HG03159 (cell line): ENCODE measurements around the gene MED23.

Source experiments
- ATAC-seq: cut with Tn5 transposase; IDR thresholded peaks from one replicate; pipeline ENCODE4 v1.9.1; 2021; ENCODE audit warnings: mild to moderate bottlenecking, moderate library complexity; ENCODE audit not compliant: unreplicated experiment

The MED23 gene

GRCh38 chr6:131627724-131628682, at the start of gene MED23:
TSS of gene MED23 (minus strand) at chr6:131628242. CDS start at chr6:131628049, 193 bp downstream.
- ATAC-seq = peak; percentile 98

GRCh38 chr6:131673184-131673583, 45.1 kb upstream of the MED23 start:
- ATAC-seq = no peak

DNA sequence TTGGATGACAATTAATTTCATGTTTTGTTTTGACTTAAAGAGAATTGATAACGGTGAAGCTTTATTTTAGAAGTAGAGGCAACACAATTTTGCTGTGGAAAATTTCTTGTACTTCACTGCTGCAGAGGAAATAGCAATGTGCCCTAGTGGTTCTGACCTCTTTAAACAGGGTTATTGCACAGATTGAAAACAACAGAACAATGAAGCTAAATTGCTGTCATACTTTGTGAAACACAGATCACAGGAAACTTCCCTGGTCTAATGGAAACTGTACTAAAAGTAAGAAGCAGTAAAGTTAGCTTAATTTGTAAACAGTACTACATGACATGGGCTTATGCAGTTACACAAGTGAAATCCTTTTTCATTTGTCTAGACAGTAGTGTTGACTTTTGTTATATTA, 41.8 kb upstream of the MED23 start:
- ATAC-seq = no peak

GRCh38 chr6:131663578-131664165, 35.6 kb upstream of the MED23 start:
- ATAC-seq = no peak

- no peak for ATAC-seq
These were observed 32.2 kb upstream of the MED23 start for GRCh38 chr6:131660195-131660594.

GRCh38 chr6:131658287-131658686, 30.2 kb upstream of the MED23 start:
- ATAC-seq = no peak

GRCh38 chr6:131657630-131658111, 29.6 kb upstream of the MED23 start:
- no peak for ATAC-seq

DNA sequence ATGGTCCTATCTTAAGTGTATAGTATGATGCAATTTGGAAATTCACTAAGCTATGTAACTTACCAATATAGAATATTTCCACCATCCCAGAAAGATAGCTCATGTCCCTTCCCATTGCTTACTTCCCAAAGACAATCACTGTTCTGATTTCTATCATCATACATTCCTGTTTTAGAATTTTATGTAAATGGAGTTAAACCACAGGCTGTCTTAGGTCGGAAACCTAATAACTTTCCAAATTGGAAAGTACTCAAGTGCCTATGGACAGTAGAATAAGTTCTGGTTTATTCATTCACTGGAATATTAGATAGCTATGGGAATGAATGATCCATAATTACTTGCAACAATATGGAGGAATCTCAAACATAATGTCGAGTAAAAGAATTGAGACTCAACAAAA, 29.2 kb upstream of the MED23 start:
- ATAC-seq = no peak

DNA sequence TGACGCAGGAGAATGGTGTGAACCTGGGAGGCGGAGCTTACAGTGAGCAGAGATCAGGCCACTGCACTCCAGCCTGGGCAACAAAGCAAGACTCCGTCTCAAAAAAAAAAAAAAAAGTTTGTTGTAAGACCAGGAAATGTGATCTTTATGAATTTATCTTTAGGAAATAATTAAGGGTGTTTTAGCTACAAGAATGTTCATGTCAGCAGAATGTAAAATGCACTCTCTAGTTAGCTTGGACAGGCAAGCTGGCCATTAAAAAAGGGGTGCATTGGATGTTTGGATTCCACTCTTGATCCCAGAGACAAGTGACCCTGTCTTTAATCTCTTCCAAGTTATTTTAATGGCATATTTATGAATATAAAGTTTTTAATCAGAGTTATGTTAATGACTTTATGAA, 28.6 kb upstream of the MED23 start:
- no peak for ATAC-seq

DNA sequence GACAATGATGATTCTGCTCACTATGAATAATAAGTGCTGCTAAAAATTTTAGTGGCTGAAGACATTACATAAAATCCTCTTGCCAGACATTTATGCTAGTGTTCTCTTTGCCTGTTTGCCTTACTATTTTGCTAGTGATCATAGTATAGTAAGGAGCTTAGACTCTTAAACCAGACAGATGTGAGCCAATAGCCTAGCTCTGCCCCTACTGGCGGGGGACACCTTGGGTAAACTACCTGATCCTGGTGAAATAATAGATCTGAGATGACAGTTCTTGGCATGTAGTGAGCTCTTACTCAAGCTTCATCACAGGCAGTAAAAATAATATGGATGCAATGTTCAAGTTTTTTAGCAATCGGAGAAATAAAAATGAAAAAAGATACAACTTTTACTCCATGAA, 27.9 kb upstream of the MED23 start:
- no peak for ATAC-seq

- no peak for ATAC-seq
These were observed 27.3 kb upstream of the MED23 start for GRCh38 chr6:131655387-131655786.

DNA sequence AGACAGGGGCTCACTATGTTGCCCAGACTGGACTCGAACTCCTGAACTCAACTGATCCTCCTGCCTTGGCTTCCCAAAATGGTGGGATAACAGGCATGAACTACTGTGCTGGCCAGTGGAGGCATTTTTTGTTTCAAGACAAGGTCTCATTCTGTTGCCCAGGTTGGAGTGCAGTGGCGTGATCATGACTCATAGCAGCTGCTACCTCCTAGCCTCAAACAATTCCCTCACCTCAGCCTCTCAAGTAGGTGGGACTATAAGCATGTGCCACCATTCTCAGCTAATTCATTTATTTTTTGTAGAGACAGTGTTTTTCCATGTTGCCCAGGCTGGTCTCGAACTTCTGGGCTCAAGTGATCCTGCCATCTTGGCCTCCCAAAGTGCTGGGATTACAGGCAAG, 26.3 kb upstream of the MED23 start:
- no peak for ATAC-seq

- no peak for ATAC-seq
These were observed 24.4 kb upstream of the MED23 start for GRCh38 chr6:131652472-131652871.

- ATAC-seq = no peak
These were observed 23.7 kb upstream of the MED23 start for GRCh38 chr6:131651782-131652181.

GRCh38 chr6:131646249-131646670, 18.2 kb upstream of the MED23 start:
- ATAC-seq = no peak

GRCh38 chr6:131645846-131646245, 17.8 kb upstream of the MED23 start:
- no peak for ATAC-seq

- ATAC-seq = no peak
These were observed 16.9 kb upstream of the MED23 start for GRCh38 chr6:131644921-131645320.

DNA sequence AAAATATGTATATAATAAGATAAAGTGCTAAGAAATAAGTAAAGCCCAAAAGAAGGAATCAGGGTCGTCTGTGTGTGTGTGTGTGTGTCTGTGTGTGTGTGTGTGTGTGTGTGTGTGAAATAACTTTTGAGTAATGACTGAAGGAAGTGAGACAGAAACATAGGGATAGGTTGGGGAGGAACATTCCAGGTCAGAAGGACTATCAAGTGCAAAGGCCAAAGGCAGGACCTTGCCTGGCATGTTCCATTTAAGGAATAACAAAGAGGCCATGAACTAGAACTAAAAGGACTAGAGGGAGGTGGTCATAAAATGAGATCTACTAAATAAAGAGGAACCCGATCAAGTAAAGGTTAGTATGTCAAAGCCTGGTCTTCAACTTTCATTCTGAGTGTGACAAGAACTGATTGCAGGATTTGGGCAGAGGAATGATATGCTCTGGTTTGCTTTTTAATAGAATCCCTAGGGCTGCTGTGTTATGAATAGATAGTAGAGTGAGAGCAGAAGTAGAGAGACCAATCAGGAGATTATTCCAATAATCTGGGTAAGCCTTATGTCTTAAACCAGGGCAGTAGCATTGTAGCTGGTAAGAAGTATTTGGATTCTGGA, 15.9 kb upstream of the MED23 start:
- no peak for ATAC-seq

GRCh38 chr6:131642987-131643611, 15.1 kb upstream of the MED23 start:
- no peak for ATAC-seq

DNA sequence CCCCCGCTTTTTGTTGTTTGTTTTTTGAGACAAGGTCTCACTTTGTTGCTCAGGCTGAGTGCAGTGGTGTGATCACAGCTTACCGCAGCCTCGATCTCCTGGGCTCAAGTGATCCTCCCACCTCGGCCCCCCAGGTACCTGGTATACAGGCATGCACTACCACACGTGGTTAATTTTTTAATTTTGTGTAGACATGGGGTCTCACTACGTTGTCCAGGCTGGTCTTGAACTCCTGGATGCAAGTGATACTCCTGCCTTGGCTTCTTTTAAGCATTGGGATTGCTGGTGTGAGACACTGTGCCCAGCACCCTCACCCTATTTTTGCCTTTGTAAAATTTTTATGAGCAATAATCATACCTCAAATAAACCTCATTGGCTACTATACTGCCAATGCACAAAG, 14.5 kb upstream of the MED23 start:
- no peak for ATAC-seq

GRCh38 chr6:131641554-131641953, 13.5 kb upstream of the MED23 start:
- no peak for ATAC-seq
